IPS DF 4.7 (cell line): ENCODE results near the gene AP1B1.
"Not testable (repeated sequence)": the region's sequence is repeated elsewhere in the genome, so short reads cannot be mapped to it uniquely, and the experiment has no call there.

ENCODE experiments used
- DNase-seq: peaks from one replicate; pipeline ENCODE4 v3.0.0-alpha.2; 2013; ENCODE audit warnings: low spot score; ENCODE audit errors: extremely low read depth

The AP1B1 gene

GRCh38 chr22:29388759-29389090 lies 355 bp upstream of the AP1B1 start:
- DNase-seq, result no peak

DNA sequence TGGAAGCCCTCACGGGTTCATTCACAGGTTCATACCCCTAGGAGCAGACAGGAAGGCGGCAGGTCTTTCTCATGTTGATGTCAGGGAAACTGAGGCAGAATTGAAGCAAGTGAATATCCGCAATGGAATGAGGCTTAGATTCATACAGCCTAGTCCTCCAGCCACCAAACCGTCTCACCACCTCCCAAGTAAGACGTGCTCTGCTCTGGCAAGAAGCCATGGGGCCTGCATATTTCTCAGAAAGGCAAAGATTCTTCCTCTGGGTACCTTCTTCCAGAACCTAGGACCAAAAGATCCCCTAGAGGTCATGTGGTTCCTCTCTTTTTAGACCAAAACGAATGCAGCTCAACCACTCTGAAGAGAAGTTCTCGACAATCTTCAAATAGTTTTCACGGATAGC lies 1.7 kb downstream of the AP1B1 start:
- no peak for DNase-seq

DNA sequence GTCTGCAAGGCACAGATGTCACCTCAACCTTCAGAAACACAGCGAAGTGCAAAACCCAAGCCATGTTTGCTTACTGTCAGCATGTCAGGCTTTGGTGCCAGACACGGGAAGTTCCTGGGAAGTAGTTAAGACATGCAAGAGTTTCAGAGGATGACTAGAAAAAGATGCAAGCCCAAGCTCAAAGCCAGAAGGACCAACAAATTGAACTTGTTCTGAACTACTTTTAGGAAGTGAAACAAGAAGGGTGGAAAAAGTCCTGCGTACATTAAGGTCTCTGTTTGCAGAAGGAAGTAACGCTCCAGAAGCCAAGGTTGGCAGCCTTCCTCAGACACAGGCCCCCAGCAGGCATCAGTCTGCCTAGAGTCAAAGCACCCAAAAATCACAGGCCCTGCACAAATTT lies 2.6 kb downstream of the AP1B1 start:
- DNase-seq, result no peak

DNA sequence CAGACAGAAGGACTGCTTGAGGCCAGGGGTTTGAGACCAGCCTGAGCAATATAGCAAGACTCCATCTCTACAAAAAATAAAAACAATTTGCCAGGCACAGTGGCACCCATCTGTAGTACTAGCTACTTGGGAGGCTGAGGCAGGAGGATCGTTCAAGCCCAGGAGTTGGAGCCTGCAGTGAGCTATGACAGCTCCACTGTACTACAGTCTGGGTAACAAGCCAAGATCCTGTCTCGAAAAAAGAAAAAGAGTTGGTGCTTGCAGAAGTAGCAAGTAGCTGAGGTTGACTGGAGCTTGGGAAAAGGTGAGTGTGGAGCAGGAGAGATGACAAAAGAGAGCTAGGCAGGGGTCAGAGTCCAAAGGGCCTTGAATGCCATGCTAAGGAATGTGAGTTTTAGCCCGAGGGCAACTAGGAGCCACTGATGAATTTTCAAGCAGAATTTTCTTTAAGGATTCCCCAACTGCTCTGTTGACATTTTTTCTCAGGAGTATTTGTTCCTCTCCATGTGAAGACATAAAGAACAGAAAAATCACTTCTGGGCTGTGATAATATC lies 3.1 kb downstream of the AP1B1 start:
- no peak for DNase-seq

DNA sequence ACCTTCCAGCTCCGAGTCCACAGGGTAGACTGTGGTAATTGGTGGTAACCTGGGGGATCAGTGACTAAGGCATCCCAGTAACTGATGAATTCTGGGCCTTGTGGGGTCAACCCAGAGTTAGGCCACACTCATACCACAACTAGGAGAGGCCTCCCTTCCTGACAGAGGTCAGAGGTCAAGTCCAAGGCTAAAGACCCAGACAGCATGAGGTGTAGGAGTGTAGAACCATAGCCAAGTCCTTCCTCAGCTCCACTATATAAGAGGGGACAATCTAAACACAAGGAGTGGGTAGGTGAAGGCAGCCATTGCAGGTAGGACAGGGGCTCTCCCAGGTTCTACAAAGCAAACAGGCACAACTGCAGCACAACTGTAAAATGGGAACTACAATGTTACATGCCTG lies 4.6 kb downstream of the AP1B1 start:
- no peak for DNase-seq

- no peak for DNase-seq
Observed at GRCh38 chr22:29382580-29383302, 5.6 kb downstream of the AP1B1 start.

DNA sequence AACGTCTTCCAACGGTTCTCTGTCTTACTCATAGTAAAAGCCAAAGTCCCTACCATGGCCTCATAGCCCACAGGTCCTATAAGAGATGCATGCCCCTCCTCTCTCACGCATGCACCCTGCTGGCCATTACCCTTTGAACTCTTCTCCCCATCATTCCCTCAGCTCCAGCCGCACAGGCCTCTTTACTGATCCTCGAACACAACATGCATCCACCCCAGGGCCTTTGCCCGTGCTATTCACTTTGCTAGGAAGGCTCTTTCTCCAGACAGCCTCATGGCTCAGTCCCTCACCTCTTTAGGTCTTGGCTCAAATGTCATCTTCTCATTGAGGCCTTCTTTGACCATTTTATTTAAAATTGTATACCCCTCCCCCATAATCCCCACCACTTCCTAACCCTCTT lies 7.5 kb downstream of the AP1B1 start:
- no peak for DNase-seq

- no peak for DNase-seq
Observed at GRCh38 chr22:29380032-29380781, 8.2 kb downstream of the AP1B1 start.

- no peak for DNase-seq
Observed at GRCh38 chr22:29379258-29379657, 9.1 kb downstream of the AP1B1 start.

- no peak for DNase-seq
Observed at GRCh38 chr22:29377979-29378378, 10.4 kb downstream of the AP1B1 start.

DNA sequence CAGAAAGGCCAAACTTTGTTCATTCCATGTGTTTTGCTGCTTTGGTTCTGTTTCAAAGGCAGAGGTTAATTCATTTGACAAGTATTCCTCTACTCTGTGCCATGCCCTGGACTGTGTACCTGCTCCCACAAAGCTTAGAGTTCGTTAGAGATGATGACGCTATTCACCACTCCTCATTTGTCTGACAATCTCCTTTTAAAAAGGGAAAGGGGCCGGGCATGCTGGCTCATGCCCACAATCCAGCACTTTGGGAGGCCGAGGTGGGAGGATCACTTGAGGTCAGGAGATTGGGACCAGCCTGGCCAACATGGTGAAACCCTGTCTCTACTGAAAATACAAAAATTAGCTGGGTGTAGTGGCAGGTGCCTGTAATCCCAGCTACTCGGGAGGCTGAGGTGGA lies 11.7 kb downstream of the AP1B1 start:
- not testable (repeated sequence) for DNase-seq

DNA sequence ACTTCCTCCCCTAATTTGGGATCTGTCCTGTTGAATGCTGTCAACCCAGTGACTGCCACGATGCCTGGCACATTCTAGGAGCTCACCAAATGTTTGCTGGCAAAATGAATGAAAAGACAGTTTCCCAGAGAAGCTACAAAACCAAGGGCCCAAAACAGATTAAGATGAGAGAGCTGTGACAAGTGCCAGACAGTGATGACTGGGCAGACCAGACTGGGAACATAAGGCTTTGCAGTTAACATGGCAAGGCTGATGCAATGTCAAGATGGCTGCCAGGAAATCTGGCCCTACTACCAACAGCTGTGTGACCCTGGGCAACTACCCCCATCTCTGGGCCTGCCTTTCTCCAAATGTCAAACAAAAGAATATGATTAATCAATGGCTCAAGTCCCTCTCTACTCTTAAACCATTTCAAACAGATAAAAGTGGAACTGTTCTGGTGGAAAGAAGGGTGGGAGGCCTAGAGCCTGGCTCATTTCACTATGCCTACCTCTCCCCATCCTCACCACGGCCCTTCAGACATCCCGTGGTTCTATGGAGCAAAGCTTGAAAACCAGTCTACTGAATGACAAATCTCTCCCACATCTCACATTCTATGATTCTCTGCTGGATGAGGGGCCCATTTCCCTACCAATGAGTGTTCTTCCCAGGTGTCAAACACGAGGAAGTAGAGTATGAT lies 12.8 kb downstream of the AP1B1 start:
- no peak for DNase-seq

DNA sequence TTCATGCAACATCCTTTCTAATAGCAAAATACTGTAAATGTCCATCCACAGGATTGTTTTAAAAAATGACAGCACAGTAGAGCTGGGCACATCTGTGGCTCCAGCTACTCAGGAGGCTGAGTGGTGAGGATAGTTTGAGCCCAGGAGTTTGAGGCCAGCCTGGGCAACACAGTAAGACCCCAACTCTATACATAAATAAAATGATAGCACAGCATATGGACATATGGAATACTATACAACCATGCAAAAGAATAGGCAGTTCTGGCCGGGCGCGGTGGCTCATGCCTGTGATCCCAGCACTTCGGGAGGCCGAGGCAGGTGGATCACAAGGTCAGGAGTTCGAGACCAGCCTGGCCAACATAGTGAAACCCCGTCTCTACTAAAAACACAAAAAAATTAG lies 13.6 kb downstream of the AP1B1 start:
- DNase-seq, result not testable (repeated sequence)

- DNase-seq, result no peak
Observed at GRCh38 chr22:29374401-29374800, 14.0 kb downstream of the AP1B1 start.

DNA sequence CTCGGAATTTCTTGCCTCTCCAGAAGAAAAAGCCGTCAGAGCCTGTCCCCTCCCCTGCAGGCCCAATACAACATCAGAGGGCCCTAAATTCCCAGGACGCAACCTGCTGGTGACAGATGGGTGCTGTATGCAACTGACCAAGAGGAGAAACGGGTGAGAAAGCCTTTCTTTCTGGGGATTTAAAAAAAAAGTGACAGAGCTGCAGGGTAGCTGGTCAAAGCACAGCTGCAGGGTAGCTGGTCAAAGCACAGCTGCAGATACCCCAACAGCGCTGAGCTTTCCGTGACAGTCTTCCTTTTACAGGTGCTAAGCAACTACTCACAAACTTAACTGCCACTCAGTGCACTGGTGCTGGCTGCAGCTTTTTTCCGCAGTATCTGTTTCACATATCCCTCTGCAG lies 17.8 kb downstream of the AP1B1 start:
- no peak for DNase-seq

DNA sequence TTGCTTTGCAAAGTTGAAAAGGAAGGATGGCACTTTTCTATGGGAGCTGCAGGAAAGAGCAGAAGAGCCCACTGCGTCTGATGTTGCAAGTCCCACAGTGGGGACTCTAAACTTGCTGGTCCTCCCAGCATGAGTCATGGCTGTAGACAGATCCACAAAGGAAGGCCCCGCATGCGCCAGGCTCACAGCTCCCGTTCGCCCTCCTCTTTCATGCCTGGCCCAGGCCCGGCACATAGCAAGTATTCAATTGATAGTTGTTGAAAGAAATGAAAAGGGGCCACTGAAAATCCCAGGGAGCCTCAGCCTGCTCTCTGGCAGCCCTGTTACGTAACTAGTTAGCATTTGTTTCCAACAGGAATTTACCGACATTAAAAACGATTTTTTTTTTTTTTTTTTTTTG lies 18.9 kb downstream of the AP1B1 start:
- DNase-seq, result no peak

- DNase-seq, result peak; percentile 11
Observed at GRCh38 chr22:29359469-29359868, 28.9 kb downstream of the AP1B1 start.

DNA sequence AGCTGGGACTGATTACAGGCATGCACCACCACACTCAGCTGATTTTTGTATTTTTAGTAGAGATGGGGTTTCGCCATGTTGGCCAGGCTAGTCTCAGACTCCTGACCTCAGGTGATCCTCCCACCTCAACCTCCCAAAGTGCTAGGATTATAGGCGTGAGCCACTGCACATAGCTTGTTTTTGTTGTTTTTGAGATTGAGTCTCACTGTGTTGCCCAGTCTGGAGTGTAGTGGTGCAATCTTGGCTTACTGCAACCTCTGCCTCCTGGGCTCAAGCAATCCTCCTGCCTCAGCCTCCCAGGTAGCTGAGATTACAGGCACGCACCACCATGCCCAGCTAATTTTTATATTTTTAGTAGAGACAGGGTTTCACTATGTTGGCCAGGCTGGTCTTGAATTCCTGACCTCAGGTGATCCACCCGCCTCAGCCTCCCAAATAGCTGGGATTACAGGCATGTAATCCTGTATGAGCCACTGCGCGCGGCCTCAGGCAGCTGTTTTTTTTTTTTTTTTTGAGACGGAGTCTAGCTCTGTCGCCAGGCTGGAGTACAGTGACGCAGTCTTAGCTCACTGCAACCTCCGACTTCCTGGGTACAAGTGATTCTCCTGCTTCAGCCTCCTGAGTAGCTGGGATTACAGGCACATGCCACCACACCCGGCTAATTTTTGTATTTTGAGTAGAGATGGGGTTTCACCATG lies 31.0 kb downstream of the AP1B1 start:
- not testable (repeated sequence) for DNase-seq

GRCh38 chr22:29353860-29354259 lies 34.5 kb downstream of the AP1B1 start:
- no peak for DNase-seq

- no peak for DNase-seq
Observed at GRCh38 chr22:29353286-29353685, 35.1 kb downstream of the AP1B1 start.

- no peak for DNase-seq
Observed at GRCh38 chr22:29352778-29353177, 35.6 kb downstream of the AP1B1 start.

GRCh38 chr22:29351891-29352290 lies 36.5 kb downstream of the AP1B1 start:
- no peak for DNase-seq
